NCI-H82 (cell line): ENCODE data around the gene ALDH4A1.
A peak's percentile ranks its signal among the peaks of the same experiment; 100 is the strongest.

Source experiments
- DNase-seq: peaks from one replicate; lab custom pipeline; 2025; lab: John Stamatoyannopoulos, UW

Gene ALDH4A1

GRCh38 chr1:18939398-18940302 lies 37.3 kb upstream of the ALDH4A1 start:
- peak; percentile 38 for DNase-seq

GRCh38 chr1:18938707-18939070 lies 36.3 kb upstream of the ALDH4A1 start:
- peak; percentile 96 for DNase-seq

- DNase-seq: peak; percentile 91
Measured at GRCh38 chr1:18938008-18938706, 35.8 kb upstream of the ALDH4A1 start.

GRCh38 chr1:18937539-18937938 lies 35.2 kb upstream of the ALDH4A1 start:
- no peak for DNase-seq

GRCh38 chr1:18936814-18937481 lies 34.6 kb upstream of the ALDH4A1 start:
- peak; percentile 82 for DNase-seq

- no peak for DNase-seq
Measured at GRCh38 chr1:18936471-18936813, 34.1 kb upstream of the ALDH4A1 start.

- DNase-seq: no peak
Measured at GRCh38 chr1:18934205-18935000, 32.0 kb upstream of the ALDH4A1 start.

- no peak for DNase-seq
Measured at GRCh38 chr1:18932879-18933278, 30.5 kb upstream of the ALDH4A1 start.

GRCh38 chr1:18932387-18932786 lies 30.0 kb upstream of the ALDH4A1 start:
- DNase-seq: no peak

- no peak for DNase-seq
Measured at GRCh38 chr1:18931730-18932129, 29.4 kb upstream of the ALDH4A1 start.

GRCh38 chr1:18929686-18930085 lies 27.3 kb upstream of the ALDH4A1 start:
- no peak for DNase-seq

- DNase-seq: no peak
Measured at GRCh38 chr1:18928985-18929384, 26.6 kb upstream of the ALDH4A1 start.

GRCh38 chr1:18928406-18928805 lies 26.1 kb upstream of the ALDH4A1 start:
- DNase-seq: no peak

GRCh38 chr1:18927654-18928272 lies 25.4 kb upstream of the ALDH4A1 start:
- peak; percentile 74 for DNase-seq

- no peak for DNase-seq
Measured at GRCh38 chr1:18927082-18927653, 24.8 kb upstream of the ALDH4A1 start.

GRCh38 chr1:18926315-18927081 lies 24.1 kb upstream of the ALDH4A1 start:
- DNase-seq: no peak

- no peak for DNase-seq
Measured at GRCh38 chr1:18925279-18925678, 22.9 kb upstream of the ALDH4A1 start.

GRCh38 chr1:18924221-18924691 lies 21.9 kb upstream of the ALDH4A1 start:
- no peak for DNase-seq

GRCh38 chr1:18923756-18924211 lies 21.4 kb upstream of the ALDH4A1 start:
- no peak for DNase-seq
